Neural crest cell (in vitro differentiated cells): ENCODE results near the gene CDC42BPB. TPM values are rescaled to one million over a fixed set of nuclear protein-coding genes. Genes with fewer than 3 reads are reported as not detected.

ENCODE experiments used
- DNase-seq: peaks from one replicate; pipeline ENCODE4 v3.0.0; 2021; ENCODE audit warnings: low read depth, mixed read lengths, low spot score
- H3K27ac Mint-ChIP-seq: one replicate; pipeline ENCODE4 v1.8.0; 2021; ENCODE audit warnings: mild to moderate bottlenecking, mixed read lengths; ENCODE audit not compliant: unreplicated experiment
- H3K27me3 Mint-ChIP-seq: 2 replicates; pipeline ENCODE4 v1.8.0; 2021; ENCODE audit warnings: low read depth, mild to moderate bottlenecking, mixed read lengths
- H3K36me3 Mint-ChIP-seq: 2 replicates; pipeline ENCODE4 v1.8.0; 2021; ENCODE audit warnings: low read depth, mild to moderate bottlenecking, mixed read lengths
- H3K4me1 Mint-ChIP-seq: 2 replicates; pipeline ENCODE4 v1.8.0; 2021; ENCODE audit warnings: mixed read lengths
- H3K4me3 Mint-ChIP-seq: one replicate; pipeline ENCODE4 v1.8.0; 2021; ENCODE audit warnings: mild to moderate bottlenecking, mixed read lengths
- H3K9me3 Mint-ChIP-seq: 2 replicates; pipeline ENCODE4 v1.8.0; 2021; ENCODE audit warnings: mixed read lengths
- total RNA-seq: library from RNA; stranded (reverse); gene quantifications from 2 replicates; pipeline ENCODE4 v1.2.1, GENCODE V29; 2021
- TF ChIP-seq, protein P1 (sequence below): fragments of 200-600 bp; sonication (generic); conservative IDR thresholded peaks from 2 replicates; pipeline ENCODE4 v1.5.0; 2021; ENCODE audit warnings: antibody characterized with exemption, mild to moderate bottlenecking

Gene CDC42BPB
- total RNA-seq, 1 donor from 2014 or later, result 94.8 TPM

DNA sequence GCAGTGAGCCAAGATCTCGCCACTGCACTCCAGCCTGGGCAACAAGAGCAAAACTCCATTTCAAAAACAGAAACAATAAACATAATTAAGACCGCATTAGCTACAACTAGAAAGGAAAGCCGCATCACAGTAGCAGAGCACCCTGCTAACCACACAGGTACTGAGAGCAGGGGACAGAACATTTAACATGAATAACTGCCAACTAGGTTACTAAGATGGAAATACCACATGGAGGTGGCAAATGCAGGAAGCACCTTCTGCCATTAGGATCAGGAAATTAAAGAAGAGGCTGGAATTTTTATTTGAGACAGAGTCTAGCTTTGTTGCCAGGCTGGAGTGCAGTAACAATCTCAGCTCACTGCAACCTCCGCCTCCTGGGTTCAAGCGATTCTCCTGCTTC, 41.9 kb downstream of the CDC42BPB start:
- Mint-ChIP-seq H3K9me3 (no peaks in the 10 kb centered on the region), H3K36me3 (peaks cover 2% of the 10 kb centered on the region), H3K27ac (peak overlapping the region; percentile 63), H3K4me3 (peak overlapping the region; percentile 66), H3K27me3 (no peaks in the 10 kb centered on the region), H3K4me1 (peaks cover 46% of the 10 kb centered on the region)
- no peak for DNase-seq
- TF ChIP-seq, protein P1, sequence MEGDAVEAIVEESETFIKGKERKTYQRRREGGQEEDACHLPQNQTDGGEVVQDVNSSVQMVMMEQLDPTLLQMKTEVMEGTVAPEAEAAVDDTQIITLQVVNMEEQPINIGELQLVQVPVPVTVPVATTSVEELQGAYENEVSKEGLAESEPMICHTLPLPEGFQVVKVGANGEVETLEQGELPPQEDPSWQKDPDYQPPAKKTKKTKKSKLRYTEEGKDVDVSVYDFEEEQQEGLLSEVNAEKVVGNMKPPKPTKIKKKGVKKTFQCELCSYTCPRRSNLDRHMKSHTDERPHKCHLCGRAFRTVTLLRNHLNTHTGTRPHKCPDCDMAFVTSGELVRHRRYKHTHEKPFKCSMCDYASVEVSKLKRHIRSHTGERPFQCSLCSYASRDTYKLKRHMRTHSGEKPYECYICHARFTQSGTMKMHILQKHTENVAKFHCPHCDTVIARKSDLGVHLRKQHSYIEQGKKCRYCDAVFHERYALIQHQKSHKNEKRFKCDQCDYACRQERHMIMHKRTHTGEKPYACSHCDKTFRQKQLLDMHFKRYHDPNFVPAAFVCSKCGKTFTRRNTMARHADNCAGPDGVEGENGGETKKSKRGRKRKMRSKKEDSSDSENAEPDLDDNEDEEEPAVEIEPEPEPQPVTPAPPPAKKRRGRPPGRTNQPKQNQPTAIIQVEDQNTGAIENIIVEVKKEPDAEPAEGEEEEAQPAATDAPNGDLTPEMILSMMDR, result no peak

DNA sequence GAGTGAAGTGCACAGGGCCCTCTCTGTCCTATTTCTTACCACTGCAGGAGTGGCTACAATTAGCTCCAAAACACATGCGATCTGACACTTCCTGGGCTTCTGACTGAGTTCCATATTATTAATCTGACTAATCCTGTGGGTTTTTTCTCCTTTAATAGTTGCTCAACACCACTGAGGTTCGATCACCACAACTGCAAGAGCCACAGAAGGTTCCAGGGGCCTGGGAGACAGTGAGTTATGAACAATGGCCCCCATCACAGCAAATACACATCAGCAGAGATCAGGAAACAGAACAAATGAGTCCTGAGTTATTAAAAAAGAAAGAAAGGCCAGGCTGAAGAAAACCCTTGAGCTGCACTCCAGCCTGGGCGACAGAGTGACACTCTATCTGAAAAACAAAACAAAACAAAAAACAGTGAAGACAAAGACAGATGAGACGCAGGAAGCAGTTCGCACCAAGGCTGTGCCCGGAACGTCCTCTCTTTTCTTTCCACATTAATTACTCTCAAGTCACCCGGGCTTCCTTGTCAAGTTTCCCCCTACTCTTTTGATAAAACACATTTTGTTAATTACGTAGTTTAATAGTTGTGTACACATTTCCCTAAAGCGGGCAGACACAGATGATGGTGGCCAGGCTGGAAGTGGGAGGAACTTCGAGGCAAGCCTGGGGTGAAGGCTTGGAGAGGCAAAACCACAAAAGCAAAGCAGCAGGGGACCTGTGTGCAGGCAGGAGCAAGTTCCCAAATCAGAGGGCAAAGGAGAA, 42.7 kb downstream of the CDC42BPB start:
- peak overlapping the region; percentile 66 for H3K4me3 Mint-ChIP-seq
- H3K9me3 Mint-ChIP-seq, result no peaks in the 10 kb centered on the region
- DNase-seq, result no peak
- peaks cover 40% of the 10 kb centered on the region for H3K4me1 Mint-ChIP-seq
- H3K36me3 Mint-ChIP-seq, result peaks cover 2% of the 10 kb centered on the region
- peak overlapping the region; percentile 95 for H3K27ac Mint-ChIP-seq
- no peaks in the 10 kb centered on the region for H3K27me3 Mint-ChIP-seq
- TF ChIP-seq, protein P1, result no peak

- Mint-ChIP-seq H3K4me3 (no peak overlapping the region), H3K4me1 (peaks cover 34% of the 10 kb centered on the region), H3K9me3 (no peaks in the 10 kb centered on the region), H3K36me3 (peaks cover 2% of the 10 kb centered on the region), H3K27ac (no peak overlapping the region), H3K27me3 (no peaks in the 10 kb centered on the region)
- TF ChIP-seq, protein P1, result no peak
- no peak for DNase-seq
These were observed 44.3 kb downstream of the CDC42BPB start for GRCh38 chr14:103013028-103013427.

DNA sequence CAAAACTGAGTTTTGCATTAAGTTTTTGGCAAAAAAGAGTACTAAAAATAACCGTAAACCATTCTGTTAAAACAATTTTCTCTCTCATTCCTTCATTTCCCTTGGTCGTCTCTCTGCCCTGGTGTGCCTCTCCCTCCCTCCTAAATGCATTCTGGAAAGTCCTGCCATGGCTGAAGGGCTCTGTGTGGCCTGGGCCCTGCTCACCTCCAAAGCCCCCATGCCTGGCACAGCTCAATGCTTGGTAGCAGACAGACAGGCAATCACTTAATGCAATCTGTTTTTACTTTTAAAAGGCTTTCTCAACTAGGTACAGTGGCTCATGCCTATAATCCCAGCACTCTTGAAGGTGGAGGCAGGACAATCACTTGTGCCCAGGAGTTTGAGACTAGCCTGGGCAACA, 47.8 kb downstream of the CDC42BPB start:
- H3K4me1 Mint-ChIP-seq, result peaks cover 16% of the 10 kb centered on the region
- H3K27ac Mint-ChIP-seq, result peak overlapping the region; percentile 83
- H3K36me3 Mint-ChIP-seq, result peaks cover 4% of the 10 kb centered on the region
- no peak overlapping the region for H3K4me3 Mint-ChIP-seq
- H3K9me3 Mint-ChIP-seq, result no peaks in the 10 kb centered on the region
- TF ChIP-seq, protein P1, result no peak
- no peaks in the 10 kb centered on the region for H3K27me3 Mint-ChIP-seq
- DNase-seq, result no peak

DNA sequence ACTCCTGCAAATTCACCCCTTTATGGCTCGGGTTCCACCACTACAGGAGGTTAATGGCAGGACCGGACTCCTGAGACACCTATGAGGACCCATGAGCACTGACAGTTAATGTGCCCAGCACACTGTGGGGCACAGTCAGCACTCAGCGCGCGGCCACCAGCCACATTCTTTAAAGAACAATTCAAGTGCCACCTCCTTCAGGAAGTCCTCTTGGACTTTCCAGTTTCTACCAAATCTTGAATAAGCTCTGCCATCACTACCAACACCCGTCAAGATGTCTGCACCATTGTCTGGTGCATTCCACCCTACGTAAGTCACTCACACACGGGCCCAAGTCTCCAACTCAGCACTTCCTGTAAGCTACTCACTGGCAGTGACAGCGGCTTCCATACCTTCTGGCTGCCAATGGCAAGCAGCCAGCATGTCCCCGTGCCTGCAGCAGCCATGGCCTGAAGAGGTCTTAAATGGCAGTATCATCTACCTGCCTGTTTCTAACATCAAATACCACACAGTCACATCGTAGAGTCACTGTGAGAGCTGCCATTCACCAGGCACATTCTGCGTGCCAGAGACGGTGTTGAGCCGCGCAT, 48.5 kb downstream of the CDC42BPB start:
- no peak for DNase-seq
- TF ChIP-seq, protein P1, result no peak
- H3K27ac Mint-ChIP-seq, result peak overlapping the region; percentile 89
- H3K27me3 Mint-ChIP-seq, result no peaks in the 10 kb centered on the region
- H3K4me3 Mint-ChIP-seq, result no peak overlapping the region
- H3K36me3 Mint-ChIP-seq, result peaks cover 4% of the 10 kb centered on the region
- no peaks in the 10 kb centered on the region for H3K9me3 Mint-ChIP-seq
- peaks cover 10% of the 10 kb centered on the region for H3K4me1 Mint-ChIP-seq
